Activated CD8-positive, alpha-beta memory T cell treated with anti-CD3 and anti-CD28 coated beads, Interleukin-2, amount 50 U/mL, for 4 hours (primary cell): ENCODE data around the gene PAEP.

Experiments
- DNase-seq: peaks from one replicate; pipeline ENCODE4 v3.0.0-alpha.2; 2020

PAEP gene

DNA sequence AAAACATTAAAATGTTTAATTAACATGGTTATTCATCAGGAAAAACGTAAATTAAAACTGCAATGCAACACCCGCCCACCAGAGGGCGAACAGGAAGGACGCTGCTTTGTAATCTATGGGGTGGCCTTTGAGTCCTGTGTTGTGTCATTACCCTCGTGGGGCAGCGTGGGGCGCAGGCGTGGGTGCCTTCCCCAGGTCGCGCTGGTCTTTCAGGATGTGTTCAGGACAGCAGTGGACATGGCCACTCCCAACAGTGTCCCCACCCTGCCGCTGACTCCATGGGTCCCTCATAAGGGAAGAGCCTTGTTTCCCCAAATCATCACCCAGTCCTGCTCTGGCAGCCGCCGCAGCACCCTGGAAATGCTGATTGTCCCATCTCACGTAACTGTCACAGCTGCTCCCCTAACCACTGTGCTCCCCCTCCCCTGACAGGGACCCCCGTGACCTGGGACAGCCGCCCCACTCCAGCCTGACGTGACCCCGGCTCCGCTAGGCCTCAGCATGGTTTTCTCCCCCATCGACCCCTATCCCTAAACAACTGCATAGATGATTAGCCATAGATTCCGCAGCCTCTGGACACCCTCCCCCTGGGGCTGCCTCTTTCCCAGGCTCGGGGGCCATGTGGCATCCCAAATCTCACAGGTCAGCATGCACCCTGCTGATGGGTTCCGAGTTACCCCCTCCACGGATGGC, 41.4 kb downstream of the PAEP start:
- DNase-seq = peak; percentile 58

DNA sequence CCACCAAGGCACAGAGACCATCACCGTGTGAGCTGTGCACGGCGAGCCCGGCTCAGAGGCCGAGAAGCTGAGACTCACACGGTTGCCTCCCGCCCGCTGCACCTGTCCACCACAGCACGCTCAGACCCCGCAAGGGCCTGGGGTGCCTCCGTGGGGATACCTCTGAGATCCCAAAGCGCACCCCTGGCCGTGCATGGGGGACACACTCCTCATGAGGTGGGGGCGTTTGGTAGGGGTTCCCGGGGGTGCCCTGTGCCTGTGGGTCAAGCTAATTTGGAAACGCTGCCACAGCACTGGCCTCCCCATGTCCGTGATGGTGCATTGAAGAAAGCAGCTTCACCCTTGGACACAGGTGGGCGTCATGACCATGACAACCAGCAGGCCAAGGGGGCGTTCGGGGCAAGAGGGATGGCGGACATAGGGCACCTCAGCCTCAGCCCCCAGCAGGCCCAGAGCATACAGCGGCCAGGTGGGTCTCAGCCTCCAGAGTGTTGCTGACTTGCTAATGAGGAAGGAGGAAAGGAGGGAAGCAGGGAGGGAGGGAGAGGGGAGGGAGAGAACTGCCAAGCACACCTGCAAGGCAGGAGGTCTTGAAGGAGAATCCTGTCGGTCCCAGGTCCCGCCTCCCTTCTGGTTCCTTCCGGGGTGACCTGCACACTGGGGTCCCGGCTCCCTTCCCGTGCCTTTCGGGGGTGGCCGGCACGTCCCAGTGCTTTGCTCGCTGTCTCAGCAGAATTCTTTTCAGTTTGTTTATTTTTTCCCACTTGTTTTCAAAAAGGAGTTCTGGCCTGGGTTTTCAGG, 43.1 kb downstream of the PAEP start:
- DNase-seq = peak; percentile 13

DNA sequence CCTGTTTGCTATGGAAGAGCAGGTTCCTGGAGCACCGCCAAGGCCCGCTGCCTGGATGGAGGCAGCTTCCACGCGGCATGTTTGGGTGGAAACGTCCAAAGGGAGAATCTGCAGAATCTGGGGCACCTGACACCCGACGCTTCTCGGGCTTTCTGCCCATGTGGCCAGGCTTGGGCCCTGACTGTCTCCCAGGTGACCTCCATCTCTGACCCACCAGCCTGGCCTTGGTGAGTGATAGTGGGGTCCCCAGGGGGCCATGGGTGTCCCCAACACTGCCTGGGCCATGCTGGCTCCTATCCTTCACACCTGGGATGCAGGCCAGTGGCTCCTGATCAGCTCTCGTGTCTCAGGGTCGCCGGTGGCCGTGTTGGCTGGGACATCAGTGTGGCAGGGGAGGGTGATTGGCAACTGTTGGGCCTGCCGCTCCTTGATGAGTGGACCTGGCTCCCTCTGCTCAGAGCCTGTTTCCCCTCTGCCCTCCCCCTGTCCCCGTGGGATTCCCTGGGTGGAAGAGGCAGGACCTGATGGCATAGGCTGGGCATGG, 43.8 kb downstream of the PAEP start:
- no peak for DNase-seq

DNA sequence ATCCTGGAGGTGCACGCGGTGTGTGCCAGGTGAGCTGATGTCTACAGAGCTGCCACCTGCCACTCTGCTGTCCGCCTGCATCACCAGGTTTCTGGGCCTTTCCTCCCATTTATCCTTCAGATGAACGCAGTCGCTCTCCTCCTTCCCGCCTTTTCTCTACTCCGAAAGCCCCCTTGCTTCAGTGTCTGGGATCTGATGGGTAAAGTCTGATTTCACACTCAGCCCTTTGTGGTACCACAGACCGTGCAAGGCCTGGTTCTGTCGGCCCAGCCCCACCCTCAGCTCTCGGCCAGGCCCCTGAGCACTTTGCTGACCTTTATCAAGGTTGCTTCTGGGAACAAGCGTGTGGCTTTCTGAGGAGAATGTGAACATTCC, 45.3 kb downstream of the PAEP start:
- DNase-seq = no peak

DNA sequence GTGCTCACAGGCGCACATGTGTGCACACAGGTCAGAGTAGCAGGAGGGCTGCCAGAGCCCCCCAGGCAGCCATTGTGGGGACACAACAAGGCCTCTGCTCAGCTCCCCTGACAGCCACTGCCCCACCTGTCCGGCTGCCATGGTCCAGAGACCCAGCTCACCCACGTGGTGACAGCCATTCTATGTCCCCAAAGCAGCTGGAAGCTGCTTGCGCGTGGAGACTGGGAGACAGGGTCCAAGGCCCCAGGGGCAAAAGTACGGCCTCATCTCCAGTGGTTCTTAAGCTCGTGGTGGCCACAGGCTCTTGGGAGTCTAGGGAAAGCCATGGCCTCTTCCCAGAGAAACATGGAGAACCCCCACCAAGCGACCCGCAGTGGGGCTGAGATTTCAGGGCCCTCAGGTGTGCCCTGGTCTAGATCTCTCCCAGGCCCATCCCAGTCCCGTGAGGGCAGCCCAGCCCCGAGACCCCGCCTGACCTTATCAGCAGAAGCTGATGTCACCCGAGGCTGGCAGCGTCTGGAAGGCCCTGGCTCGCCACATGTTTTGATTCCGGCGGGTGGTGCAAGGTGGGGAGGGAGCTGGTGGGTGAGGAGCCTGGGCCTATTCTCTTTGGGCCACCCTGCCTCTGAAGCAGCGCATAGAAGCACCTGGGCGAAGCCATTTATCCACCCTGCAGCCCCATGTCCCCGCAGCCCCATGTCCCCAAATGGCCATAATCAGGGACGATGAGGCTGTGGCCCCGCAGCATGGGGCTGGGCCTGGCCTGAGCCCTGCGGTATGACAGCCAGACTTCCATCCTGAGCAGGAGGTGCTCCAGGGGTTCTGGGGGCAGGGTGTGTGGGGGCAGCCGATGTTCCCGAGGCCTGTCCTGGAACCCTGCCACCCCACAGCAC, 46.1 kb downstream of the PAEP start:
- no peak for DNase-seq

DNA sequence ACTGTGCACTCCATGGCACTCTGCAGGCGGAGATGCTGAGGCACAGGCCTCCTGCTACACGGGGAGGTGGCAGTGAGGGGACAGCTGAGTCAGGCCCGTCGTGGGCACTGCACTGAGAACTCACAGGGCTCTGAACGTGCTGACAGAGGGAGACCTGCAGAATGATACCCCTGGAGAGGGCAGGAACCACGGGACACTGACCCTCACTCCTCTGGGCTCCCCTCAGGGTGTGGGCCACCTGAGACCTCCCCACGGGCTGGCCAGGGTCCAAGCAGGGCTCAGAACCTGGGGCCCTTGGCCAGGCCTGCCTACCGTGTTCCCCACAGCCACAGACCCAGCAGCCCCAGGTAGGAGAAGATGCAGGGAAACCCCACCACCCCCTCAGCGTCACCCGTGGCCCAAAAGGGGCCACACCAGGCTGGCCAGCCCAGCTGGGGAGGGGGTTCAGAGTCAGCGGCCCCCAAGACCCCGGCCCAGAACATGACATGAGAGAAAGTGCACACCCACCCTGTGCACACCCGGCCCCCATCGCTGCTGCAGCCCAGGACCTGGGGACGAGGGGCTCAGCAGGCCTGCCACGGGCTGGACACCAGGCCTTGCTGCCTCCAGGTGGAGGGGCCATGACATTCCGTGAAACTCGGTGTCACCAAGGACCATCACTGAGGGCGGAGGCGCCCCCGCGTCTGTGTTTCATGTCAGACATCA, 46.9 kb downstream of the PAEP start:
- no peak for DNase-seq

DNA sequence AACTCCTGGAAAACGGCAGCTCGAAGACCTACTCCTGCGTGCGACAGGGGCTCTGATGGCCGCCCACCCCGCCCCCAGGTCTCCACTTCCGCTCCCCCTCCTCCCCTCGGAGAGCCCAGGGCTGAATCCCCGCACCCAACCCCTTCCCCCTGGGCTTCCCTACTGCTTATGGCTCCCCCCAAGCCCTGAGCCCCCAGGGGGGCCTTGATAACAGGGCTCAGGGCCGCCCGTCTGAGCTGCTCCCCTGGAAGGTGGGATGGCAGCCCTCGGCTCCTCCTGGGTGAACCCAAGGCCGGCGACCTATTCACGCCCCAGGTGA, 47.4 kb downstream of the PAEP start:
- no peak for DNase-seq

DNA sequence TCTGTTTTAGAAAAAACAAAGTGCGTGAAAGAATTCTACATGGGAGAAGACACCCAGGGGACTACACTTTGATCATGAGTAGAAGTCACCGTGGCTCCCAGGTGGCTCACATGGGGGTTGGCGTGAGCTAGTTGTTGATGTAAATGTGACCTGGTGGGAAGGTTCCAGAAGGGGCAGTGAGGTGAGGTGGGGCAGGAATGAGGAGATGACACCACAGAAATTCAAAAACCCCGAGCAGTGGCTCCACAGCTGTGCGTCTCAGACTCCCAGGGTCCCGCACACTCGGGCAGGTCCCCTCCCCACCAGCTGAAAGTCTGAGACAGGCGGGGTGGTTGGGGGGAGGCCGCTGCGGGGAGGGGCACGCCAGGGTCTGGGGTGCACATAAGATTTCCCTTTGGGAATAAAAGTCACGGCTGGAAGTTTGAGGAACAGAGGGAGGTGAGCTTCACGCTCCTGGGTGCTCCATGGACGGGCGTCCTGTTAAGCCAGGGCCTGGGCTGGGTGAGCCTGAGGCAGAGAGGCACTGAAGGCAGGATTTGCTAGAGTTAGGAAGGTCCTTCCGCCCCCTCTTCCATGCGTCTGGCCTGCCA, 47.9 kb downstream of the PAEP start:
- no peak for DNase-seq

DNA sequence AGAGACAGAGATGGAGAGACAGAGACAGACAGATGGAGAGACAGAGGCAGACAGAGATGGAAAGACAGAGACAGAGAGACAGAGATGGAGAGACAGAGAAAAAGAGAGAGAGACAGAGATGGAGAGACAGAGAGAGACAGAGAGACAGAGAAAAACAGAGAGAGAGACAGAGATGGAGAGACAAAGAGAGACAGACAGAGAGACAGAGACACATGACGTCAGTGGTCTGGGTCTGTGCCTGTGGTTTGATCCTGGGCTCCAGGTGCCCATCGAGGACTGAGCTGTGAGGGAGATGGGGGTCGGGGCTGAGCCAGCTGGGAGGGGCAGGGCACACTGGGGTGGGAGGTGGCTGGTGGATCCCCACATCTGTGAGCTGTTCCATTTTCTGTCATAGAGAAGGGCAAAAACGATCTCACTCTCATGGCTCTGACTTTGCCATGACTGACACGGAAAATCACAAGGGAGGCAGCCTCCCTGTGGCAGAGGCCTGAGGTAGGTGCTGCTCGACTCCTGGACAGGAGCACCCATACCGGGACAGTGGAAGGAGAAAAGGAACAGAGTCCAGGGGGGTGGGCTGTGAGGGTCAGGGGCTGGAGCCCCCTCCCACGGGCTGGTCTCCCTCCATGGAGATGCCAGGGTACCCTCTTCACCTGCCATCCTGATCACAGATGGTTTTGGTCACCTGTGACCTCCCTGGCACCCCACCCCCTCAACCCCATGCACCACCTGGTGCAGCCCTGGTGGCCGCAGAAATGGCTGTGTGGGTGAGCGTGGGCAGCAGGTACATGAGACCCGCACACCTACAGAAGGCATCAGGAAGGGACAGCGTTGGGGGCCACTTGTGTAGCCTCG, 49.0 kb downstream of the PAEP start:
- DNase-seq = no peak

DNA sequence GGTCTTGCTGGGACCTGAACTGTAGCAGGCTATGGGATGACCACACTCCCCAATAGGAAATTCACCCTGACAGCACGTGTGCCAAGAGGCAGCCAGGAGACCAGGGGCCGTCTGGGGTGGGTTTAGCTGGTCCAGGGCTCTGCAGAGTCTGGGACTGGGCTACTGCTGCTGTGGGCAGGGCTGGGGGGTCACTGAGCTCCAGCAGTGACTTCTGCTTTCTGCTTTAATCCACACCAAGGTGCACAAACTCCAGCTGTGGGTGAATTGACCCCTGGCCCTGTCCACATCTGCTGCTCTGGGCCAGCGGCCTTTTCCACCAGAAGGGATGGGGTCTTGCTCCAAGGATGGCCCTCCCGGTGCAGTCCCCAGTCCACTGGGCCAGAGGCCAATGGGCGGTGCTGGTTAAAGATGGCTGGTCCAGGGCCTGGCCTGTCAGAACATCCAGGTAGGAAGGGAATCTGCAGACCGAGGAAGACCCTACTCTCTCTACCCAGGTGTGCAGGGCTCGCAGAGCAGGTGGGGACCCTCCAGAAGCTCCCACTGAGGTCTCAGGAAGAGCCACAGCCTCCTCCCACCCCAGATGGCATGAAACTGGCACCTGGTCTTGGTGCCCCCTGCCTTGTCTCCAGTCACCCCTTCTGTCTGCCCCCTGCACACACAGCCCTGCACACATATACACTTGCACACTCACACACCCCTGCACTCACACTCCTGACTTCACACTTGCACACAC, 49.8 kb downstream of the PAEP start:
- DNase-seq = no peak

DNA sequence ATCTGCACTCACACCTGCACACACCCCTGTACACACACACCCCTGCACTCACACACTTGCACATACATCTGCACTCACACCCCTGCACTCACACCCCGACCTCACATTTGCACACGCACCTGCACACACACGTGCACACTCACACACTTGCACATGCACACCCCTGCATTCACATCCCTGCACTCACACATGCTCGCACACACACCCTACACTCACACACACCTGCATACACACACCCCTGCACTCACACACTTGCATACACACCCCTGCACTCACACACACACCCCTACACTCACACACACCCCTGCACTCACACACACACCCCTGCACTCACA, 50.3 kb downstream of the PAEP start:
- DNase-seq = no peak

DNA sequence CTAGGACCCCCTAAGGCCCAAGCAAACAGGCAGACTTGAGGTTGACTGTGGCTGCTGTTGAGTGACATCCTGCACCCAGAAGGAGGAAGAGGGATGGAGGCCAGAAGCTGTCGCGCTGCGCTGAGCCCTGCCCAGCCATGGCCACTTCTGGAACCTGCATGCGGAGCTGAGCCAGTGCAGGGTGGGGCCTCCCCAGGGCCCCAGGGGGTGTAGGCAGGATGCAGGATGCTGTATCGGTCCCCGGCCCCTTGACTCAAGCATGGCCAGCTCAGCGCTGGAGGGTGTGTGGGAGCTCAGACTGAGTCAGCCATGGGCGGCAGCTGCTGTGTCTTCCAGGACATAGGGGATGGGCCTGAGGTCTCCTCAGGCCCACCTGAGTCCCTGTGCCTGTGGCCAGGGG, 50.9 kb downstream of the PAEP start:
- DNase-seq = no peak

DNA sequence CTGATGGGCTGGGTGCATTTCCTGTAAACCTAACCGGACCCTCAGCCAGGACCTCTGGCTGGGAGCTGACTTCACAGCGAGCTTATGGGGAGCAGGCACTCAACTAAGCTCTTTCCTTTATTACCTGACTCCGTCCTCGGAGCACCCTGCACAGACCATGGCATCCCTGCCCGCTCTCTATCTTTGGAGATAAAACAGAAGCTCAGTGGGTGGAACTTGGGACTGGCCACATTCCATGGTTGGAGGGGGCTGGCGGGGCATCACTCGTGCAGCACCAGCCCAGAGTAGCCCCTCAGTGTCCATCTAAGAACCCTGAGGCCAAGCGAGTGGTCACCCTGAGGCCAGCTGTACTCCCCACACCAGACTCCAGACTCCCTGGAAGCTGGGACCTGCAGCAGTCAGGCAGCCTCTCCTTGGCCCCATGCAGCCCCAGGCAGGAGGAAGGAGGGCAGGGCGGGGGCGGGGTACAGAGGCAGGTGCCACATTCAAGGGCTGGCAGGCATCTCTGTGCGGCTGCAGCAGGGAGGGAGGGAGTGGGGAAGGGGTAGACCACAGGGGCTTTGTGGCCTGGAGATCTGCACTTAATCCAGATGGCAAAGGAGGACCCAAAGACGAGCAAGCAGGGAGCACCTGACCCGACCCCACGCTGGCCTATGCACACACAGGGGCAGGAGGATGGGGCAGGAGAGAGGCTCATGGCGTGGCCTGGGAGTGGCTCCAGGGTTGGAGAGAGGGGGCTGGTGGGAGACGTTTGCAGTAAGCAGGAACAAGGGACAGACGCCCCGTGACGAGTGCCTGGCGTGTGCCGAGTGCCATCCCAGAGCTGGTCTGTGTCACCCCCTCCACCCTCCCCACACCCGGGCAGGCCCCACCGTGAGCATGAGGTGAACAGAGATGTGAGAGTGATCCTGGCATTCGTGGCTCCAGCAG, 51.7 kb downstream of the PAEP start:
- no peak for DNase-seq

DNA sequence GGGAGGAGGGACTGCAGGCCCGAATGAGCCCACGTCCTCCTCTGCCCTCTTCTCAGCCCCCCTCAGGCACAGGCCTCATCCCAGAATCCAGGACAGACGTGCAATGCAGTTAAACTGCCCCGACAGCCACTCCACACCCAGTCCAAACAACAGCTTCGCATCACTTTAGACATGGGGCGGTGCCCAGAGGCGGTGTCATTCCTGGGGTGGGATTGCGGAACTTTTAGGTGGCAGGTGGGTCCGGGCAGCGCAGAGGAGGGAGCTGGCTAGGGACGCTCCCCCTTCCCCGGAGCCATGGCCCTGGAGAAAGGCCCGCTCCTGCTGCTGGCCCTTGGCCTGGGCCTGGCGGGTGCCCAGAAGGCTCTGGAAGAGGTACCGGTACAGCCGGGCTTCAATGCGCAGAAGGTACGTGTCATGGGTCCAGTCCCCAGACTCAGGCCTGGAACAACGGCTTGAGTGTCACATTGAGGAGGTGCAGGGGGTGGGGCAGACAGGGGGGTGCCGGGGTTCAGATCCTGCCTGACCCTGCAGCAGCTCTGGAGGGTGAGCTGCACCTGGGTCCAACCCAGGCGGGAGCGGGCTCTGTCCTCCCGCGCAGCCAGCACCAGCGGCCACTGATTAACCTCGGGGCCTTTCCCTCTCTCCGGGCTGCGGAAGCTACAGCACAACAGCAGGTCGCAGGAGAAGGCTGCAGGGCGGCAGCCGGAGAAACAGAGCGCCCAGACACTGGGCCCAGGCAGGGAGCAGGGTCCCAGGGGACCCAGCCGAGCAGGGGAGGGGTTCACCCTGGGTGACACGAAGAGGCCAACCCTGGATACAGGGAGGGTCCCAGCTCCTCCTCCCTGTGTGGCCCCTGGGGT, 52.6 kb downstream of the PAEP start:
- DNase-seq = no peak

DNA sequence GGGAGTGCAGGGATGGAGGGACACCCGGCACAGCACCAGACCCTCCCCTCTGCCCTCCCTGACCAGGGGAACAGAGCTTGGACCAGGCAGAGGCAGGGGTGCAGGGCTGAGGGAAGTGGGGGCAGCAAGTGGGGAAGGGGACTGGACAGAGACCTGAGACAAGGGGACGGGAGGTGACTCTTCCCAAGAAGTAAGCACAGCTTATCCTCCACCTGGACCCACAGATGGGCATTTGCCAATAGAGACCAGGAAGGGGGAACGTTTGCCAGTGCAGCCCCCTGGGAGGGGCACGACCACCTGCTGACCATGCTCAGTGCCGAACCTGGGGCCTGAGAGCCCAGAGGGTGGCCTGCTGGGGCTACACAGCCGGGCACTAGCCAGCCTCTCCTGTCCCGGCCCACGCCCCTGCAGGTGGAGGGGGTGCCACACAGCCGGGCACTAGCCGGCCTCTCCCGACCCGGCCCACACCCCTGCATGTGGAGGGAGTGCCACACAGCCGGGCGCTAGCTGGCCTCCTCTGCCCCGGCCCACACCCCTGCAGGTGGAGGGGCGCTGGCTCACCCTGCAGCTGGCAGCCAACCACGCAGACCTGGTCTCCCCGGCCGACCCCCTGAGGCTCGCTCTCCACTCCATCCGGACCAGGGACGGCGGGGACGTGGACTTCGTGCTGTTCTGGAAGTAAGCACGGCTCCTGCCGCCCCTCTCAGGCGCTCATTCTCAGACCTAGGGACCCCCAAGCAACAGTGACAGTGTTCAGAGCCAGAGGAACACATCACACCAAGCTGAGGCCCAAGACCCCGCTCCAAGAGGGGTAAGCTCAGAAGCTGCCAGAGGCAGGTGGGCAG, 53.5 kb downstream of the PAEP start:
- no peak for DNase-seq

DNA sequence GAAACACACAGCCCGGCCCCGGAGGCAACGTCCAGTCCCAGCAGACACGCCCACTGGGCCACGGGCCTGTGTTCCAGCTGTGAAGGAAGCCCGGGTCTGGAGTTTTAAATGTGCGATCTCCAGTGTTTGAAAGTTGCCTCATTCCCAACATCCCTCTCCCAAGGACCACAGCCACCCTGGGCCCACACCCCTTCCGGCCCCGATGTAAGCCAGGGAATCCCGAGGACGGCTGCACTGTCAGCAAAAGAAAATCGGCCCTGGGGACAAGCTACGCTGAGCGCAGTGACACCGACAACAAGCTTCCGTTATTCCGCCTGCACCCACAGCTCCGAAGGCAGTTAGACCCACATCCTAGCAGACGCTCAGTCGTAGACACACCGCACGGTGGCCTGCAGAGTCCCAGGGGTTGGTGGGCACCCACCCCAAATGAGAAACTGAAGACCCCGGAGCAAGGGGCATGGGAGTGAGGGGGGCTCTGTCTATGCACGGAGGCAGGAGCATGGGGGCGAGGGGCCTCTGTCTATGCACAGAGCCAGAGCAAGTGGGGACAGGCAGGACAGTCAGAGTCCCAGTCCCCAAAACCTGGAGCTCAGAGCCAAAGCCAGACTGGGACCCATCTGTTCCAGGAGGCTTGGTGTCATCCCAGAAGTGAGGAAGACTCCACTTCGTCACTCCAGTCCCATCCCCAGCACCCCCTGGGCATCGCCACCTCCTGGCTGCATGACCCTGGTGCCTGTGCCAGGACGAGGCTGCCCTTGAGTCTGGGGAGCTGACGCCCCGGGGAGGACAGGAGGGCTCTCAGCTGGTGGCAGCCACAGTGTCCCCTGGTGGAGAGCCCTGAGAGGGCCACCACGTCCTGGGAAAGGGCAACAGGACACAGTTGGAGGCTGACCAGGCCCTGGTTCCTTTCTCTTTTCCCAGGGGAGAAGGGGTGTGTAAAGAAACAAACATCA, 54.4 kb downstream of the PAEP start:
- DNase-seq = no peak
